DOHH2 (cell line): Measurements from ENCODE around the gene RNU6-7.

Source experiments
- H3F3A ChIP-seq: fragments of 200-600 bp; sonication (generic), shearing (Covaris generic); 2 replicates; pipeline ENCODE4 v1.6.0; 2016; ENCODE audit warnings: antibody characterized with exemption, mild to moderate bottlenecking; ENCODE audit not compliant: control insufficient read depth, insufficient read depth
- H3K27ac ChIP-seq: fragments of 200-600 bp; sonication (generic); 2 replicates; pipeline ENCODE4 v1.5.1; 2014; ENCODE audit warnings: low read depth, mild to moderate bottlenecking, low read length, moderate library complexity
- H3K27me3 ChIP-seq: fragments of 200-600 bp; sonication (generic); 2 replicates; pipeline ENCODE4 v1.6.1; 2014; ENCODE audit warnings: mild to moderate bottlenecking, low read length, mixed read lengths; ENCODE audit not compliant: control insufficient read depth
- H3K36me3 ChIP-seq: fragments of 200-600 bp; sonication (generic); 2 replicates; pipeline ENCODE4 v1.6.1; 2014; ENCODE audit warnings: mild to moderate bottlenecking, low read length, moderate library complexity, mixed read lengths; ENCODE audit not compliant: control insufficient read depth
- H3K4me1 ChIP-seq: fragments of 200-600 bp; sonication (generic); 2 replicates; pipeline ENCODE4 v1.6.1; 2014; ENCODE audit warnings: mild to moderate bottlenecking, low read length, mixed read lengths; ENCODE audit not compliant: control insufficient read depth
- H3K4me2 ChIP-seq: fragments of 200-600 bp; sonication (generic); 2 replicates; pipeline ENCODE4 v1.6.0; 2014; ENCODE audit warnings: mild to moderate bottlenecking, low read length, moderate library complexity
- H3K4me3 ChIP-seq: fragments of 200-600 bp; sonication (generic); 2 replicates; pipeline ENCODE4 v1.5.1; 2014; ENCODE audit warnings: mild to moderate bottlenecking, low read length, mixed read lengths
- H3K79me2 ChIP-seq: fragments of 200-600 bp; sonication (generic); 2 replicates; pipeline ENCODE4 v1.6.1; 2014; ENCODE audit warnings: mild to moderate bottlenecking, low read length, mixed read lengths; ENCODE audit not compliant: control insufficient read depth
- H3K9me2 ChIP-seq: fragments of 200-600 bp; sonication (generic); replicated peaks from 2 replicates; pipeline ENCODE4 v1.6.1; 2014; ENCODE audit warnings: mild to moderate bottlenecking, low read length, mixed read lengths; ENCODE audit not compliant: control insufficient read depth
- H3K9me3 ChIP-seq: fragments of 200-600 bp; sonication (generic); 2 replicates; pipeline ENCODE4 v1.6.1; 2014; ENCODE audit warnings: antibody characterized with exemption, low read length, mixed read lengths; ENCODE audit not compliant: control insufficient read depth, insufficient read depth
- H4K20me1 ChIP-seq: fragments of 200-600 bp; sonication (generic); 2 replicates; pipeline ENCODE4 v1.6.0; 2014; ENCODE audit warnings: low read depth, mild to moderate bottlenecking, antibody characterized with exemption, low read length, moderate library complexity; ENCODE audit not compliant: control insufficient read depth, insufficient read depth
- CTCF ChIP-seq: fragments of 200-600 bp; sonication (generic); IDR thresholded peaks from one replicate; pipeline ENCODE4 v1.5.1; 2014; ENCODE audit warnings: antibody characterized with exemption, mild to moderate bottlenecking, low read depth, low read length; ENCODE audit not compliant: poor library complexity, severe bottlenecking
- EZH2phosphoT487 ChIP-seq: fragments of 200-600 bp; sonication (generic); IDR thresholded peaks from 2 replicates; pipeline ENCODE4 v1.6.1; 2017; ENCODE audit warnings: borderline replicate concordance, mild to moderate bottlenecking, antibody characterized with exemption, low read length, moderate library complexity, mixed read lengths

RNU6-7 gene

GRCh38 chr14:32183151-32184058, 18.4 kb upstream of the RNU6-7 start:
- no peak overlapping the region for H3K4me2 ChIP-seq
- no peaks in the 10 kb centered on the region; the same call in 1 of the 2 replicates for H3K9me3 ChIP-seq
- no peaks in the 10 kb centered on the region for H3F3A ChIP-seq
- no peaks in the 10 kb centered on the region for H3K27me3 ChIP-seq
- H3K79me2 ChIP-seq = no peaks in the 10 kb centered on the region
- no peak overlapping the region for H3K4me3 ChIP-seq
- H3K9me2 ChIP-seq = no peaks in the 10 kb centered on the region
- no peaks in the 10 kb centered on the region for H4K20me1 ChIP-seq
- TF ChIP-seq CTCF (no peak), EZH2phosphoT487 (no peak)
- H3K27ac ChIP-seq = no peak overlapping the region
- H3K4me1 ChIP-seq = no peaks in the 10 kb centered on the region
- H3K36me3 ChIP-seq = no peaks in the 10 kb centered on the region

GRCh38 chr14:32185097-32185496, 16.7 kb upstream of the RNU6-7 start:
- Histone ChIP-seq H3F3A (no peaks in the 10 kb centered on the region), H3K79me2 (no peaks in the 10 kb centered on the region), H3K4me1 (no peaks in the 10 kb centered on the region), H4K20me1 (no peaks in the 10 kb centered on the region), H3K27me3 (no peaks in the 10 kb centered on the region), H3K9me2 (no peaks in the 10 kb centered on the region), H3K4me2 (no peak overlapping the region), H3K27ac (no peak overlapping the region), H3K4me3 (no peak overlapping the region), H3K9me3 (no peaks in the 10 kb centered on the region; the same call in 1 of the 2 replicates), H3K36me3 (no peaks in the 10 kb centered on the region)
- no peak for TF ChIP-seq CTCF
- TF ChIP-seq EZH2phosphoT487 = no peak

- Histone ChIP-seq H3K27me3 (no peaks in the 10 kb centered on the region), H3K36me3 (no peaks in the 10 kb centered on the region), H3K4me2 (no peak overlapping the region), H3K9me3 (no peaks in the 10 kb centered on the region; the same call in 1 of the 2 replicates), H3K27ac (no peak overlapping the region), H4K20me1 (no peaks in the 10 kb centered on the region), H3K79me2 (no peaks in the 10 kb centered on the region), H3K4me3 (no peak overlapping the region), H3K4me1 (no peaks in the 10 kb centered on the region), H3K9me2 (no peaks in the 10 kb centered on the region), H3F3A (no peaks in the 10 kb centered on the region)
- no peak for TF ChIP-seq EZH2phosphoT487
- TF ChIP-seq CTCF = no peak
Measured at GRCh38 chr14:32186248-32186647, 15.6 kb upstream of the RNU6-7 start.
